Measurements from ENCODE around the gene GADD45GIP1.

The GADD45GIP1 gene

DNA sequence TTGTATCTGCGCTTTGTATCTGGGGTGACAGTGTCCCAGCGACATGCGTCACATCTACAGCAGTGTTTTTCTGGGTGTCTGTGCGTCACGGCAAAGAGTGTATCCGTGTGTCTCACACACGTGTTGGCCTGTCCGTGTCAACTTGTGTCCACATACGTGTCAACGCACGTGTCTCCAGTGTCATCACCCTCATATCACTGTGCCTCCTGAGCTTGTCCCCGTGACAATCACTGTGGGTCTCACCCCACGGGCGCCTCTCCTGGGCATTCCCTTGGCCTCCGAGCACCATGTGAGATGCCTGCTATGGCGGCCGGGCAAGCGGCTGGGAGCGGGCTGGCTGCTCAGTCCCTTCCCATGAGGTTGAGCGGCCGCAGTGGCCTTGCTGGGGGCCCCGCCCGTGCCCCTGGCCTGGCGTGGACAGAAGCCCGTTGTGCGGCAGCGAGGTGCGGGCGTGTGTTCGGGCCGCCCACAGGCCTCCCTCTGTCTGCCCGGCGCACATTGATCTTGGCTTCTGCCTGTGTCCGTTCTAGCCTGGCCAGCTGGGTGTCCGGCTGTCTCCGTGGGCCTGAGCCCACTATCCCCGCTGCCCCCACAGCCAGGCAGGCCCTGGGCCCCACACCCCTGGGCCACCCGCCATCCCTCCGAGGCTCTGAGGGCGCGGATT, 44.6 kb upstream of the GADD45GIP1 start:
- TF ChIP-seq, protein P1, sequence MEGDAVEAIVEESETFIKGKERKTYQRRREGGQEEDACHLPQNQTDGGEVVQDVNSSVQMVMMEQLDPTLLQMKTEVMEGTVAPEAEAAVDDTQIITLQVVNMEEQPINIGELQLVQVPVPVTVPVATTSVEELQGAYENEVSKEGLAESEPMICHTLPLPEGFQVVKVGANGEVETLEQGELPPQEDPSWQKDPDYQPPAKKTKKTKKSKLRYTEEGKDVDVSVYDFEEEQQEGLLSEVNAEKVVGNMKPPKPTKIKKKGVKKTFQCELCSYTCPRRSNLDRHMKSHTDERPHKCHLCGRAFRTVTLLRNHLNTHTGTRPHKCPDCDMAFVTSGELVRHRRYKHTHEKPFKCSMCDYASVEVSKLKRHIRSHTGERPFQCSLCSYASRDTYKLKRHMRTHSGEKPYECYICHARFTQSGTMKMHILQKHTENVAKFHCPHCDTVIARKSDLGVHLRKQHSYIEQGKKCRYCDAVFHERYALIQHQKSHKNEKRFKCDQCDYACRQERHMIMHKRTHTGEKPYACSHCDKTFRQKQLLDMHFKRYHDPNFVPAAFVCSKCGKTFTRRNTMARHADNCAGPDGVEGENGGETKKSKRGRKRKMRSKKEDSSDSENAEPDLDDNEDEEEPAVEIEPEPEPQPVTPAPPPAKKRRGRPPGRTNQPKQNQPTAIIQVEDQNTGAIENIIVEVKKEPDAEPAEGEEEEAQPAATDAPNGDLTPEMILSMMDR (IDR thresholded peaks at IDR 0.05; ENCODE audit: low read depth, low read length), result no peak
- H3K4me3 ChIP-seq (replicated peaks in 1 of 2; ENCODE audit: low read depth in 2 of 2, low read length in 2 of 2), result peak overlapping the region in 1 of 2 donors; percentile 17
- DNase-seq (ENCODE audit: low read depth in 2 of 2), result no peak

GRCh38 chr19:13001166-13001501, 44.1 kb upstream of the GADD45GIP1 start:
- H3K4me3 ChIP-seq (replicated peaks in 1 of 2; ENCODE audit: low read depth in 2 of 2, low read length in 2 of 2), result no peak overlapping the region
- DNase-seq (ENCODE audit: low read depth in 2 of 2), result no peak
- TF ChIP-seq, protein P1 (IDR thresholded peaks at IDR 0.05; ENCODE audit: low read depth, low read length), result no peak

- no peak overlapping the region for H3K4me3 ChIP-seq (replicated peaks in 1 of 2; ENCODE audit: low read depth in 2 of 2, low read length in 2 of 2)
- TF ChIP-seq, protein P1 (IDR thresholded peaks at IDR 0.05; ENCODE audit: low read depth, low read length), result no peak
- DNase-seq (ENCODE audit: low read depth in 2 of 2), result no peak
Measured at GRCh38 chr19:12997967-12998940, 41.2 kb upstream of the GADD45GIP1 start.

- no peak for DNase-seq (ENCODE audit: low read depth in 2 of 2)
- TF ChIP-seq, protein P1 (IDR thresholded peaks at IDR 0.05; ENCODE audit: low read depth, low read length), result no peak
- H3K4me3 ChIP-seq (replicated peaks in 1 of 2; ENCODE audit: low read depth in 2 of 2, low read length in 2 of 2), result peak overlapping the region; percentile 86 to 90
Measured at GRCh38 chr19:12997179-12997966, 40.4 kb upstream of the GADD45GIP1 start.

DNA sequence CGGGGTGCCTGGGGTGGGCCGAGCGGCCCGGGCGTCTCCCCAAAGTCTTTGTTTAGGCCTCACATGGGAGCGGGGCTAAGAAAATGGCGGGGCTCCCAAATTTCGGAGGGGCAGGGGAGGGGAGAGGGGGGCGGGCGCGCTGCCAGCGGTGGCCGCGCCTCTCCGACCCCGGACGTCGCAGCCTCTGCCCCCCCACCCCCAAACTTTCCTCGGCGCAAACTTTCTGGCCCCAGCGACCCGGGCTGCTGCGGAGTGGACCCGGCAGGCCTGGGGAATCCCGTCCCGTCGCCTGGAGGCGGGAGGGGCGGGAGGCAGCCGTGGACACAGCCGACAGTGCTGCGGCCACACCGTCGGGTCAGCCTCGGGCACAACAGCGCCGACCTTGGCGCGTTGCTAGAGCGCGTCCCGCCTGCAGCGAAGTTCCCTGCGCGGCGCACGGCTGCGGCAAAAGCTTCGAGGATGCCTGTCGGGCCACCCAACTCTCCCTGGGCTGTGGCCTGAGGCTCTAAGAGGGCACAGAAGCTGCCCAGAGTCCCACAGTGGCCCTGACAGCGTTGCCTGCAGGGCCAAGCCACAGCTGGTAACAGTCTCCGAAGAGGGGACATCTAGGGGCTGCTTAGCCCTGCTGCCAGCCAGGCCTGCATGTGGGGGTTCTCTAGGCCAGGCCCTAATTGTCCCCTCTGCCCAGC, 39.5 kb upstream of the GADD45GIP1 start:
- TF ChIP-seq, protein P1 (IDR thresholded peaks at IDR 0.05; ENCODE audit: low read depth, low read length), result no peak
- peak in 1 of 2 donors; percentile 48 for DNase-seq (ENCODE audit: low read depth in 2 of 2)
- peak overlapping the region; percentile 86 to 90 for H3K4me3 ChIP-seq (replicated peaks in 1 of 2; ENCODE audit: low read depth in 2 of 2, low read length in 2 of 2)
